Thoracic aorta (tissue), 2 donors: ENCODE measurements around the gene PGA5. TPM values are rescaled to one million over a fixed set of nuclear protein-coding genes. Genes with fewer than 3 reads are reported as not detected.
"Not testable (repeated sequence)": the region's sequence is repeated elsewhere in the genome, so short reads cannot be mapped to it uniquely, and the experiment has no call there.

Source experiments
- ATAC-seq: fragments of 150-250 bp; one replicate; pipeline ENCODE4 v1.8.0; 2017; ENCODE audit warnings: low read depth; ENCODE audit not compliant: insufficient number of reproducible peaks, low FRiP score
- DNase-seq: peaks from one replicate; pipeline ENCODE4 v3.0.0-alpha.2; 2020; ENCODE audit warnings: low spot score
- H3K27ac ChIP-seq, 2 donors: fragments of 200-600 bp; sonication (generic); 1 replicate in 1 of 2; 2 replicates in 1 of 2; pipeline ENCODE4 v1.5.1; 2016; ENCODE audit warnings: mild to moderate bottlenecking in 2 of 2, moderate library complexity in 2 of 2
- H3K27me3 ChIP-seq: fragments of 200-600 bp; sonication (generic); replicated peaks from 2 replicates; pipeline ENCODE4 v1.6.0; 2016; ENCODE audit warnings: mild to moderate bottlenecking; ENCODE audit not compliant: insufficient read depth
- H3K36me3 ChIP-seq: fragments of 200-600 bp; sonication (generic); one replicate; pipeline ENCODE4 v1.5.1; 2016
- H3K4me1 ChIP-seq, 2 donors: fragments of 200-600 bp; sonication (generic); 1 replicate in 1 of 2; 2 replicates in 1 of 2; pipeline versions ENCODE4 v1.5.1 to v1.6.0; 2016; ENCODE audit warnings: low read depth in 2 of 2, mild to moderate bottlenecking in 1 of 2; ENCODE audit not compliant: control insufficient read depth in 1 of 2
- H3K4me3 ChIP-seq: fragments of 200-600 bp; sonication (generic); 2 replicates; pipeline ENCODE4 v1.5.1; 2016; ENCODE audit warnings: mild to moderate bottlenecking
- H3K9me3 ChIP-seq: fragments of 200-600 bp; sonication (generic); 2 replicates; pipeline ENCODE4 v1.5.1; 2016
- total RNA-seq, 2 donors: library from RNA; depleted of rRNA; stranded (reverse); fragments of >200 nt; gene quantifications; one replicate each; pipeline versions ENCODE4 v1.1.0 to v1.2.3, GENCODE V29; 2016

The PGA5 gene
- total RNA-seq, 2 donors from 2014 or later, result not detected

DNA sequence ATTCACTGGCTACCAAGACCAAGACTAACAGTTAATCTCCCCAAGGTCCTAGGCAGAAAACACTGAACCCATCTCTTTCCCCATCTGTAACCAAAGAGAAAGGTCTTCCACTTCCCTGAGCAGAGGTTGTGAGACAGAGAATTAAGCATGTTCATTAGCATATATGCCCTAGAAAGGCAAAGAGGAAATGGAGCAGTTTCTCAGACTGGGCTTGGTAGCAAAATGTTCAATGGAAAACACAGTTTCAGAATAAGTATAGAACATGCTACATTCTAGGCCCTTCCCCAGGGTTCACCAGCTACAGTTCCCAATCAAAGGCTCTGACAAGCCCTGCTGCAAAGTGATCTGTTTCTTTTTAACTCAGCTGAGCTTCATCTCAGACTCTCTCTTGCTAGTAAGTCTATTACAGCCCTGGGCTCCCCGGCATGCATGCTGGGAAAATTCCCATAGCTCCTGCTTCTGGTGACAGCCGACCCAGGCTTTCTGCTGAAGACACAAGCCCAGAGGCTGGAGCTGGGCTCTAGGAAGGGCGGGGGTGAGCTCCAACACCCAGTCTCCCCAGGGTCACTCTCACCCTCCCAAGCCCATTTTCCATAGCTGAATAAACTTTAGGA lies 27.2 kb upstream of the PGA5 start:
- H3K9me3 ChIP-seq, DNase-seq, H3K27me3 ChIP-seq, H3K36me3 ChIP-seq, H3K27ac ChIP-seq, H3K4me3 ChIP-seq, H3K4me1 ChIP-seq, ATAC-seq: not testable (repeated sequence)

GRCh38 chr11:61218306-61218705 lies 22.7 kb upstream of the PGA5 start:
- H3K4me3 ChIP-seq, H3K27ac ChIP-seq, H3K36me3 ChIP-seq, DNase-seq, H3K9me3 ChIP-seq, H3K4me1 ChIP-seq, ATAC-seq, H3K27me3 ChIP-seq: not testable (repeated sequence)

- H3K36me3 ChIP-seq, H3K27me3 ChIP-seq, H3K9me3 ChIP-seq, H3K4me1 ChIP-seq, H3K4me3 ChIP-seq, H3K27ac ChIP-seq, DNase-seq, ATAC-seq: not testable (repeated sequence)
Measured at GRCh38 chr11:61219016-61219415, 22.0 kb upstream of the PGA5 start.

- DNase-seq, H3K27ac ChIP-seq, H3K4me3 ChIP-seq, H3K9me3 ChIP-seq, ATAC-seq, H3K27me3 ChIP-seq, H3K36me3 ChIP-seq, H3K4me1 ChIP-seq: not testable (repeated sequence)
Measured at GRCh38 chr11:61222047-61222446, 18.9 kb upstream of the PGA5 start, which contains the start of gene PGA4. PGA4 (plus strand) TSS chr11:61222347; CDS start chr11:61222401, 54 bp downstream.

DNA sequence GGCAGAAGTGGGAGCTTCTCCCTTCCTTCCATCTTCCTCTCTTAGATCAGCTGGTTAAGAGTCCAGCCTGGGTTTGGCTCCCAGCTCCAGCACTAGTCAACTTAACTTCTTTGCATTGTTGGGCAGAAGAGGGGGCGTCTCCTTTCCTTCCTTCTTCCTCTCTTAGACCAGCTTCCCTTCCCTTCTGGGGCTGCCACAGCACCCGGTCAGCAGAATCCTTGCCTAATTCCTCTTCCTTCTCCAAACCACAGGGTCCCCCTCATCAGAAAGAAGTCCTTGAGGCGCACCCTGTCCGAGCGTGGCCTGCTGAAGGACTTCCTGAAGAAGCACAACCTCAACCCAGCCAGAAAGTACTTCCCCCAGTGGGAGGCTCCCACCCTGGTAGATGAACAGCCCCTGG lies 18.3 kb upstream of the PGA5 start:
- H3K27me3 ChIP-seq, H3K27ac ChIP-seq, H3K36me3 ChIP-seq, H3K4me1 ChIP-seq, H3K4me3 ChIP-seq, H3K9me3 ChIP-seq, DNase-seq, ATAC-seq: not testable (repeated sequence)

- not testable (repeated sequence) for DNase-seq, H3K36me3 ChIP-seq, H3K4me3 ChIP-seq, H3K9me3 ChIP-seq, H3K27me3 ChIP-seq, H3K4me1 ChIP-seq, ATAC-seq, H3K27ac ChIP-seq
Measured at GRCh38 chr11:61226457-61227137, 14.4 kb upstream of the PGA5 start.

DNA sequence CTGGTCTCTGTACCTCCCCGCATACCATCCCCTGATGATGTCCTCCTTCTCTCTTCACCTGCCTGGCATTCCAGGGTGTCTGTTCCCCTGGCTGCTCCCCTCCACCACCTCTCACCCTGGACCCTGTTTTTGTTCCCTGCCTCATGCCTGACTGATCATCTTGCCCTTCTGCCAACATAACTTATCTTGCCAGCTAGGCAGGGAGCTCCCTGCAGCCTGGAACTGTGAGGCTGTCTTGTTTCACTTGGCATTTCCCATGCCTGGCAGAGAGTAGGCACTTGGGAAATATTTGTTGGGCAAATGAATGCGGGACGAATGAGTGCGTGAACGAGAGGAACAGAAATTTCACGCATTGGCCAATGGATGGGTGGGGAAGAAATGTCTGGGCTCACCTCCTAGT lies 11.5 kb upstream of the PGA5 start:
- DNase-seq, H3K36me3 ChIP-seq, H3K27me3 ChIP-seq, H3K4me1 ChIP-seq, ATAC-seq, H3K27ac ChIP-seq, H3K4me3 ChIP-seq, H3K9me3 ChIP-seq: not testable (repeated sequence)

- not testable (repeated sequence) for H3K27ac ChIP-seq, ATAC-seq, DNase-seq, H3K4me1 ChIP-seq, H3K4me3 ChIP-seq, H3K27me3 ChIP-seq, H3K36me3 ChIP-seq, H3K9me3 ChIP-seq
Measured at GRCh38 chr11:61231033-61231432, 9.9 kb upstream of the PGA5 start.

GRCh38 chr11:61231585-61231984 lies 9.4 kb upstream of the PGA5 start:
- ATAC-seq, H3K4me1 ChIP-seq: not testable (repeated sequence)

DNA sequence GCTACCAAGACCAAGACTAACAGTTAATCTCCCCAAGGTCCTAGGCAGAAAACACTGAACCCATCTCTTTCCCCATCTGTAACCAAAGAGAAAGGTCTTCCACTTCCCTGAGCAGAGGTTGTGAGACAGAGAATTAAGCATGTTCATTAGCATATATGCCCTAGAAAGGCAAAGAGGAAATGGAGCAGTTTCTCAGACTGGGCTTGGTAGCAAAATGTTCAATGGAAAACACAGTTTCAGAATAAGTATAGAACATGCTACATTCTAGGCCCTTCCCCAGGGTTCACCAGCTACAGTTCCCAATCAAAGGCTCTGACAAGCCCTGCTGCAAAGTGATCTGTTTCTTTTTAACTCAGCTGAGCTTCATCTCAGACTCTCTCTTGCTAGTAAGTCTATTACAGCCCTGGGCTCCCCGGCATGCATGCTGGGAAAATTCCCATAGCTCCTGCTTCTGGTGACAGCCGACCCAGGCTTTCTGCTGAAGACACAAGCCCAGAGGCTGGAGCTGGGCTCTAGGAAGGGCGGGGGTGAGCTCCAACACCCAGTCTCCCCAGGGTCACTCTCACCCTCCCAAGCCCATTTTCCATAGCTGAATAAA lies 8.3 kb upstream of the PGA5 start:
- not testable (repeated sequence) for H3K27me3 ChIP-seq, H3K27ac ChIP-seq, H3K4me3 ChIP-seq, DNase-seq, H3K9me3 ChIP-seq, ATAC-seq, H3K4me1 ChIP-seq, H3K36me3 ChIP-seq

More at GRCh38 chr11:61231585-61231984, 9.4 kb upstream of the PGA5 start:
- not testable (repeated sequence) for DNase-seq, H3K27me3 ChIP-seq, H3K27ac ChIP-seq, H3K36me3 ChIP-seq, H3K4me3 ChIP-seq, H3K9me3 ChIP-seq

GRCh38 chr11:61237130-61237529 lies 3.8 kb upstream of the PGA5 start:
- not testable (repeated sequence) for H3K4me1 ChIP-seq, H3K27ac ChIP-seq, ATAC-seq, H3K9me3 ChIP-seq, H3K36me3 ChIP-seq, DNase-seq, H3K27me3 ChIP-seq, H3K4me3 ChIP-seq

DNA sequence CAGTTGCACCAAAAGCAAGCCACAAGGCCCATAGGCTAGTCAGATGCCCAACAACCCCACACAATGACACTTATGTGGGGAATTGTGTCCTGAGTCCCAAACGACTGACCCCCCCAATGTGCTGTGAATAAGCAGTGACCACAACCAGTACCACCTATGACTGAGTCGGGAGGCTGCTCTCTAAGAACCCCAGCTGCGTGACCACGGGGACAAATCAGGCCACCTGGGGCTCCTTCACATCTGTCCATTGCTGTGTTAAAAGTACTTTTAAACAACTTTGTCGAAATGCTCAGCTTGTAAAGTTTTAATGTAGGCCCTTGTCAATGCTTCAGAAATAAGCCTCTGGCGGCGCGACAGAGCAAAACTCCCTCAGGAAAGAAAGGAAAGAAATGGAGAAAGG lies 687 bp upstream of the PGA5 start:
- not testable (repeated sequence) for ATAC-seq, H3K4me3 ChIP-seq, H3K27ac ChIP-seq, H3K4me1 ChIP-seq, DNase-seq, H3K27me3 ChIP-seq, H3K9me3 ChIP-seq, H3K36me3 ChIP-seq
